HEK293 (cell line): ENCODE results near the gene CDC14B.

Experiments used
- CTCF ChIA-PET: fragments of 350-600 bp; formaldehyde crosslinking; extraction: SDS; loops from one replicate; lab custom pipeline; 2021; ENCODE audit warnings: antibody characterized with exemption; lab: Yijun Ruan, JAX
- POLR2A ChIA-PET: fragments of 300-600 bp; formaldehyde crosslinking; extraction: SDS; loops from one replicate; lab custom pipeline; 2020; ENCODE audit warnings: antibody characterized with exemption, inconsistent platforms; lab: Yijun Ruan, JAX
- H3K27ac ChIP-seq: fragments of 200-500 bp; sonication (Bioruptor generic); 2 replicates; pipeline ENCODE4 v1.5.1; 2014; ENCODE audit warnings: low read depth, low read length, control low read depth, inconsistent platforms; ENCODE audit errors: extremely low read depth
- H3K36me3 ChIP-seq, 2 experiments: fragments of 200-500 bp in 1 of 2; sonication (Bioruptor generic) in 1 of 2; 1 replicate in 1 of 2; 2 replicates in 1 of 2; pipeline ENCODE4 v1.5.1; 2014 to 2017; ENCODE audit warnings: inconsistent platforms in 2 of 2, low read length in 2 of 2; ENCODE audit not compliant: control insufficient read depth in 2 of 2, insufficient read depth in 1 of 2
- H3K4me1 ChIP-seq: fragments of 200-500 bp; sonication (Bioruptor generic); 2 replicates; pipeline ENCODE4 v1.5.1; 2014; ENCODE audit warnings: mild to moderate bottlenecking, low read length, inconsistent platforms; ENCODE audit not compliant: control insufficient read depth, insufficient read depth
- H3K4me3 ChIP-seq: 2 replicates; pipeline ENCODE4 v1.5.1; 2011; ENCODE audit warnings: low read depth, mild to moderate bottlenecking, control low read depth, low read length, moderate library complexity
- H3K9me3 ChIP-seq: fragments of 200-500 bp; sonication (Bioruptor generic); 2 replicates; pipeline ENCODE4 v1.5.1; 2014; ENCODE audit warnings: low read depth, low read length, inconsistent platforms; ENCODE audit not compliant: control insufficient read depth, insufficient read depth
- EGR2 ChIP-seq: fragments of 450-650 bp; formaldehyde crosslinking; IDR thresholded peaks from 2 replicates; pipeline ENCODE4 v1.5.1; 2016; ENCODE audit warnings: low read depth, missing biosample characterization, missing genetic modification characterization
- GLI4 ChIP-seq: fragments of 450-650 bp; formaldehyde crosslinking; IDR thresholded peaks from 2 replicates; pipeline ENCODE4 v1.5.1; 2016; ENCODE audit warnings: missing biosample characterization, missing genetic modification characterization
- MEIS1 ChIP-seq: sonication (generic); formaldehyde crosslinking; IDR thresholded peaks from 2 replicates; pipeline ENCODE4 v1.8.1; 2022; ENCODE audit warnings: missing genetic modification reagents, mild to moderate bottlenecking, borderline replicate concordance
- PRDM4 ChIP-seq: fragments of 450-650 bp; formaldehyde crosslinking; IDR thresholded peaks from 2 replicates; pipeline ENCODE4 v1.5.1; 2017; ENCODE audit warnings: missing biosample characterization, missing genetic modification characterization
- TSHZ1 ChIP-seq: fragments of 450-650 bp; formaldehyde crosslinking; IDR thresholded peaks from 2 replicates; pipeline ENCODE4 v1.5.1; 2016; ENCODE audit warnings: missing biosample characterization, missing genetic modification characterization, borderline replicate concordance
- ZBTB17 ChIP-seq: fragments of 450-650 bp; formaldehyde crosslinking; IDR thresholded peaks from 2 replicates; pipeline ENCODE4 v1.5.1; 2016; ENCODE audit warnings: missing biosample characterization, missing genetic modification characterization
- ZNF114 ChIP-seq: fragments of 450-650 bp; formaldehyde crosslinking; IDR thresholded peaks from 2 replicates; pipeline ENCODE4 v1.5.0; 2017; ENCODE audit warnings: missing biosample characterization, missing genetic modification characterization
- ZNF121 ChIP-seq: fragments of 450-650 bp; formaldehyde crosslinking; IDR thresholded peaks from 2 replicates; pipeline ENCODE4 v1.5.1; 2016; ENCODE audit warnings: missing biosample characterization, missing genetic modification characterization
- ZNF155 ChIP-seq: fragments of 450-650 bp; formaldehyde crosslinking; IDR thresholded peaks from 2 replicates; pipeline ENCODE4 v1.5.1; 2016; ENCODE audit warnings: missing biosample characterization, missing genetic modification characterization
- ZNF169 ChIP-seq: fragments of 450-650 bp; formaldehyde crosslinking; IDR thresholded peaks from 2 replicates; pipeline ENCODE4 v1.5.1; 2016; ENCODE audit warnings: missing biosample characterization, missing genetic modification characterization
- ZNF248 ChIP-seq: fragments of 450-650 bp; formaldehyde crosslinking; IDR thresholded peaks from 2 replicates; pipeline ENCODE4 v1.5.1; 2017; ENCODE audit warnings: missing biosample characterization, missing genetic modification characterization
- ZNF280C ChIP-seq: fragments of 450-650 bp; formaldehyde crosslinking; IDR thresholded peaks from 2 replicates; pipeline ENCODE4 v1.5.1; 2016; ENCODE audit warnings: missing biosample characterization, missing genetic modification characterization
- ZNF335 ChIP-seq: fragments of 450-650 bp; formaldehyde crosslinking; conservative IDR thresholded peaks from 2 replicates; pipeline ENCODE4 v1.5.1; 2016; ENCODE audit warnings: missing biosample characterization, missing genetic modification characterization
- ZNF416 ChIP-seq: fragments of 450-650 bp; formaldehyde crosslinking; IDR thresholded peaks from 2 replicates; pipeline ENCODE4 v1.5.1; 2016; ENCODE audit warnings: missing biosample characterization, missing genetic modification characterization
- ZNF48 ChIP-seq: fragments of 450-650 bp; formaldehyde crosslinking; IDR thresholded peaks from 2 replicates; pipeline ENCODE4 v1.5.1; 2016; ENCODE audit warnings: missing biosample characterization, missing genetic modification characterization
- ZNF510 ChIP-seq: fragments of 450-650 bp; formaldehyde crosslinking; IDR thresholded peaks from 2 replicates; pipeline ENCODE4 v1.5.1; 2018; ENCODE audit warnings: mild to moderate bottlenecking, missing genetic modification characterization, missing biosample characterization; ENCODE audit not compliant: insufficient replicate concordance
- ZNF692 ChIP-seq: fragments of 450-650 bp; formaldehyde crosslinking; IDR thresholded peaks from 2 replicates; pipeline ENCODE4 v1.5.1; 2016; ENCODE audit warnings: missing biosample characterization, missing genetic modification characterization
- ZNF768 ChIP-seq: fragments of 450-650 bp; formaldehyde crosslinking; IDR thresholded peaks from 2 replicates; pipeline ENCODE4 v1.5.1; 2018; ENCODE audit warnings: missing biosample characterization, mild to moderate bottlenecking, missing genetic modification characterization
- ZSCAN4 ChIP-seq: fragments of 450-650 bp; formaldehyde crosslinking; IDR thresholded peaks from 2 replicates; pipeline ENCODE4 v1.5.1; 2017; ENCODE audit warnings: missing biosample characterization, missing genetic modification characterization

CDC14B gene

GRCh38 chr9:96612966-96613589, 6.6 kb downstream of the CDC14B start:
- H3K27ac ChIP-seq = no peak overlapping the region
- H3K4me1 ChIP-seq = peaks cover 16% of the 10 kb centered on the region
- TF ChIP-seq ZNF248 (tag by site-specific recombination) (no peak), ZNF280C (tag by site-specific recombination) (no peak), ZNF114 (tag by site-specific recombination) (no peak), PRDM4 (peak; percentile 47; the same call in 1 of the 2 replicates), ZNF510 (tag by site-specific recombination) (no peak), ZNF692 (tag by site-specific recombination) (no peak), ZSCAN4 (tag by site-specific recombination) (no peak), ZNF155 (no peak)
- CTCF ChIA-PET = interaction anchor here (0.7 kb wide), 1 partner anchor 986 kb away, joined by 3 read pairs; no protein-coding TSS in a partner anchor
- no peaks in the 10 kb centered on the region for H3K36me3 ChIP-seq
- POLR2A ChIA-PET = no interaction called here
- H3K9me3 ChIP-seq = no peaks in the 10 kb centered on the region
- H3K4me3 ChIP-seq = no peak overlapping the region

GRCh38 chr9:96612105-96612965, 7.3 kb downstream of the CDC14B start:
- H3K36me3 ChIP-seq = no peaks in the 10 kb centered on the region
- CTCF ChIA-PET = interaction anchor here (0.6 to 1.0 kb wide), 5 partner anchors 24 to 987 kb away, joined by 3 read pairs; no protein-coding TSS in a partner anchor
- POLR2A ChIA-PET = no interaction called here
- H3K27ac ChIP-seq = no peak overlapping the region
- peak; percentile 73 for TF ChIP-seq ZBTB17 (tag by site-specific recombination)
- TF ChIP-seq MEIS1 = no peak
- H3K4me3 ChIP-seq = no peak overlapping the region
- peaks cover 16% of the 10 kb centered on the region for H3K4me1 ChIP-seq
- H3K9me3 ChIP-seq = no peaks in the 10 kb centered on the region

GRCh38 chr9:96611302-96611701, 8.3 kb downstream of the CDC14B start:
- ChIA-PET POLR2A (no interaction called here), CTCF (interaction anchor here (0.6 to 1.0 kb wide), 3 partner anchors 25 to 107 kb away, joined by 3 read pairs; no protein-coding TSS in a partner anchor)
- no peak overlapping the region for H3K27ac ChIP-seq
- no peaks in the 10 kb centered on the region for H3K9me3 ChIP-seq
- H3K4me3 ChIP-seq = no peak overlapping the region
- peaks cover 10% of the 10 kb centered on the region for H3K4me1 ChIP-seq
- no peaks in the 10 kb centered on the region for H3K36me3 ChIP-seq
- no peak for TF ChIP-seq ZNF169 (tag by site-specific recombination)
- TF ChIP-seq ZNF121 (tag by site-specific recombination) = no peak
- TF ChIP-seq ZNF48 (tag by site-specific recombination) = no peak
- TF ChIP-seq EGR2 (tag by site-specific recombination) = no peak
- no peak for TF ChIP-seq ZNF335 (tag by site-specific recombination)
- no peak for TF ChIP-seq GLI4
- no peak for TF ChIP-seq TSHZ1
- no peak for TF ChIP-seq ZNF416 (tag by site-specific recombination)
- no peak for TF ChIP-seq ZNF768 (tag by site-specific recombination)
